Measurements from ENCODE around the gene PRR29. TPM values are rescaled to one million over a fixed set of nuclear protein-coding genes. Genes with fewer than 3 reads are reported as not detected.
A peak's percentile ranks its signal among the peaks of the same experiment; 100 is the strongest.

PRR29 gene
- total and polyA plus RNA-seq, 2 donors (not counting 3 experiments of a cell fraction or from before 2014, with no cell fraction given) = 0.39 to 1.2 TPM

GRCh38 chr17:63985387-63986140 lies 12.6 kb upstream of the PRR29 start:
- H3K4me2 ChIP-seq (ENCODE audit: insufficient read depth, low read length) = no peak overlapping the region
- ChIA-PET POLR2A (interaction anchor here (0.7 kb wide), 1 partner anchor 240 kb away, joined by 3 read pairs; no protein-coding TSS in a partner anchor), CTCF (interaction anchor here (0.7 to 12.0 kb wide), 13 partner anchors 16 to 148 kb away, joined by 3 to 183 read pairs (median 4); partner anchors contain the start of gene GH1)
- H4K20me1 ChIP-seq (replicated peaks; ENCODE audit: control insufficient read depth, extremely low read depth, insufficient read depth, low read length) = no peaks in the 10 kb centered on the region
- no peaks in the 10 kb centered on the region for H3K9me1 ChIP-seq (replicated peaks; ENCODE audit: control insufficient read depth, extremely low read depth, insufficient read depth, low read length)
- no peak for DNase-seq (ENCODE audit: low read depth, low spot score)
- H3K9me3 ChIP-seq (replicated peaks; ENCODE audit: control insufficient read depth, insufficient read depth, low read length) = peaks cover 2% of the 10 kb centered on the region
- no peaks in the 10 kb centered on the region for H3K27me3 ChIP-seq (ENCODE audit: control insufficient read depth in 2 of 2, insufficient read depth in 2 of 2, low read length in 2 of 2)
- dilution Hi-C loops (cut with MboI; ENCODE audit: extremely low pct_ligation_motif_present, low sequenced_read_pairs) (no loop called here), intact Hi-C loops (cut with micrococcal nuclease) (no loop called here)
- H3K4me1 ChIP-seq (ENCODE audit: control insufficient read depth, extremely low read depth, insufficient read depth, low read length) = peaks cover 21% of the 10 kb centered on the region
- FAIRE-seq = no peak
- no peak overlapping the region for H3K27ac ChIP-seq (ENCODE audit: insufficient read depth, low read depth, low read length)
- H3K36me3 ChIP-seq (ENCODE audit: control insufficient read depth in 2 of 2, extremely low read depth in 1 of 2, insufficient read depth in 2 of 2, low read length in 2 of 2) = no peaks in the 10 kb centered on the region
- no peak for TF ChIP-seq MYC (IDR thresholded peaks at IDR 0.05; ENCODE audit: low read depth, low read length)
- TF ChIP-seq CTCF (IDR thresholded peaks at IDR 0.05; ENCODE audit: extremely low read depth in 1 of 2, insufficient read depth in 1 of 2, low read depth in 1 of 2, low read length in 2 of 2) = no peak
- no peak for TF ChIP-seq POLR2AphosphoS5 (IDR thresholded peaks at IDR 0.05; ENCODE audit: insufficient read depth, low read depth, low read length)
- TF ChIP-seq MAX (IDR thresholded peaks at IDR 0.05; ENCODE audit: insufficient read depth, insufficient read length) = no peak
- TF ChIP-seq POLR2A (IDR thresholded peaks at IDR 0.05; ENCODE audit: low read depth, low read length) = no peak
- TF ChIP-seq FOS (IDR thresholded peaks at IDR 0.05; ENCODE audit: borderline replicate concordance, insufficient read depth, low read length) = no peak
- TF ChIP-seq EZH2 (IDR thresholded peaks at IDR 0.05; ENCODE audit: borderline replicate concordance, low read depth, low read length, severe bottlenecking) = no peak
- no TSS peak for BruUV-seq (replicated peaks)
- peak overlapping the region; percentile 6 for H2AFZ ChIP-seq (ENCODE audit: low read depth, low read length)
- no peak overlapping the region for H3K9ac ChIP-seq (replicated peaks; ENCODE audit: extremely low read depth, insufficient read depth, low read length)
- H3K4me3 ChIP-seq (replicated peaks in 1 of 3; ENCODE audit: insufficient read depth in 1 of 3, low read depth in 1 of 3, low read length in 3 of 3) = no peak overlapping the region
- no peaks in the 10 kb centered on the region for H3K79me2 ChIP-seq (ENCODE audit: control insufficient read depth, insufficient read depth, low read length)
